Esophagus muscularis mucosa (tissue), 4 donors: ENCODE measurements around the gene SPRR3.

Experiments
- CTCF ChIP-seq, 3 experiments: fragments of 200-600 bp in 2 of 3; fragments of 450-650 bp in 1 of 3; sonication (generic) in 2 of 3; IDR thresholded peaks; one replicate each; pipeline ENCODE4 v1.5.1; 2017 to 2019; ENCODE audit warnings: antibody characterized with exemption in 3 of 3, mild to moderate bottlenecking in 2 of 3, moderate library complexity in 1 of 3
- EP300 ChIP-seq: sonication (generic); formaldehyde crosslinking; IDR thresholded peaks from one replicate; pipeline ENCODE4 v1.6.1; 2017; ENCODE audit warnings: antibody characterized with exemption
- POLR2A ChIP-seq: fragments of 450-650 bp; IDR thresholded peaks from one replicate; pipeline ENCODE4 v1.6.1; 2017; ENCODE audit warnings: antibody characterized with exemption, moderate library complexity, mild to moderate bottlenecking, low read depth

- TF ChIP-seq POLR2A = no peak
- no peak for TF ChIP-seq CTCF (IDR thresholded peaks at IDR 0.05)
- TF ChIP-seq EP300 = no peak
Measured at GRCh38 chr1:152998476-152998875, 3.1 kb upstream of the SPRR3 start.
